Tibial nerve (tissue), 4 donors: ENCODE measurements around the gene TUBB4A. TPM values are rescaled to one million over a fixed set of nuclear protein-coding genes. Genes with fewer than 3 reads are reported as not detected.

Experiments used
- DNase-seq, 2 donors: peaks; one replicate each; pipeline ENCODE4 v3.0.0-alpha.2; 2019; ENCODE audit warnings: low spot score in 2 of 2
- H3K27ac ChIP-seq, 4 donors: fragments of 200-600 bp; sonication (generic) in 3 of 4; one replicate each; pipeline ENCODE4 v1.5.1; 2017 to 2019; ENCODE audit warnings: mild to moderate bottlenecking in 1 of 4
- H3K27me3 ChIP-seq, 2 donors: fragments of 200-600 bp; sonication (generic) in 1 of 2; one replicate each; pipeline versions ENCODE4 v1.5.1 to v1.6.0; 2017 to 2019
- H3K36me3 ChIP-seq, 3 donors: fragments of 200-600 bp; sonication (generic); one replicate each; pipeline ENCODE4 v1.5.1; 2018 to 2019
- H3K4me1 ChIP-seq, 4 donors: fragments of 200-600 bp; sonication (generic) in 3 of 4; one replicate each; pipeline ENCODE4 v1.5.1; 2017 to 2019
- H3K4me3 ChIP-seq, 4 donors: fragments of 200-600 bp; sonication (generic) in 3 of 4; one replicate each; pipeline ENCODE4 v1.5.1; 2017 to 2019; ENCODE audit warnings: mild to moderate bottlenecking in 1 of 4, moderate library complexity in 1 of 4
- H3K9me3 ChIP-seq, 4 donors: fragments of 200-600 bp; sonication (generic) in 3 of 4; one replicate each; pipeline ENCODE4 v1.5.1; 2017 to 2019
- EP300 ChIP-seq, 2 donors: sonication (generic); formaldehyde crosslinking; IDR thresholded peaks; one replicate each; pipeline ENCODE4 v1.6.1; 2017; ENCODE audit warnings: antibody characterized with exemption in 2 of 2, mild to moderate bottlenecking in 1 of 2
- POLR2A ChIP-seq, 2 donors: fragments of 450-650 bp; IDR thresholded peaks; one replicate each; pipeline ENCODE4 v1.6.1; 2017; ENCODE audit warnings: antibody characterized with exemption in 2 of 2, mild to moderate bottlenecking in 2 of 2, moderate library complexity in 2 of 2
- WGBS, 2 donors: methylation state at CpG; one replicate each; pipeline ENCODE4 v1.1.5; 2018; 5-methylcytosine and 5-hydroxymethylcytosine counted together
- total RNA-seq, 4 donors: library from RNA; depleted of rRNA; stranded (reverse); fragments of >200 nt; gene quantifications; one replicate each; pipeline ENCODE4 v1.1.0, GENCODE V29; 2016
- TF ChIP-seq, protein P1 (sequence below), 5 experiments: fragments of 200-600 bp in 3 of 5; fragments of 450-650 bp in 2 of 5; sonication (generic) in 3 of 5; IDR thresholded peaks; one replicate each; pipeline ENCODE4 v1.5.1; 2016 to 2019; ENCODE audit warnings: antibody characterized with exemption in 5 of 5, mild to moderate bottlenecking in 3 of 5, moderate library complexity in 2 of 5

The TUBB4A gene
- total RNA-seq, 4 donors from 2014 or later, result 10.8 to 31.0 (median 22.1) TPM

DNA sequence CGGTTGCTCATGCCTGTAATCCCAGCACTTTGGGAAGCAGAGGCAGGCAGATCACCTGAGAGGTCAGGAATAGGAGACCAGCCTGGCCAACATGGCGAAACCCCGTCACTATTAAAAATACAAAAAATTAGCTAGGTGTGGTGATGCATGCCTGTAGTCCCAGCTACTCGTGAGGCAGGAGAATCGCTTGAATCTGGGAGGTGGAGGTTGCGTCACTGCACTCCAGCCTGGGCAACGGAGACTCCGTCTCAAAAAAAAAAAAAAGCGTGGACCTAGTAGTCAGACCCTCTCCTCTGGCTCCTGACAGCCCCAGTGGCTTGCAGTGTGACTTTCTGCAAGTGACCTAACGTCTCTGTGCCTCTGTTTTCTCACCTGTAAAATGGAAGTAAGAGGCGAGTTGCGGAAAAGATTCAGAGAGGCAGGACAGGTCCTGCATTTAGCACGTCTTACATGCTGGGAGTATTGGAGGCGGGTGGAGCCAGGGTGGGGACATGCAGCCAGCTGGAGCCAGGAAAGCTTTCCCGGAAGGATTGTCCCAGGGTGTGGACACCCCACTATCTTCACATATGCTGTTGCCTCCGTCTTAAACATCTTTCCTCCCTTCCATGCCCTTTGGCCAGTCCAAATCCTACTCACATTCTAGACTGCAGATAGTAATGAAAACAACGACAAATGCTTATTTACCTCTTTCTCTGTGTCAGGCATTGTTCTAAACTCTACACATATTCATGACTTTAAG is 2.9 kb downstream of the TUBB4A start:
- TF ChIP-seq EP300 (IDR thresholded peaks at IDR 0.05), result no peak
- no peak for TF ChIP-seq POLR2A (IDR thresholded peaks at IDR 0.05)
- TF ChIP-seq, protein P1, sequence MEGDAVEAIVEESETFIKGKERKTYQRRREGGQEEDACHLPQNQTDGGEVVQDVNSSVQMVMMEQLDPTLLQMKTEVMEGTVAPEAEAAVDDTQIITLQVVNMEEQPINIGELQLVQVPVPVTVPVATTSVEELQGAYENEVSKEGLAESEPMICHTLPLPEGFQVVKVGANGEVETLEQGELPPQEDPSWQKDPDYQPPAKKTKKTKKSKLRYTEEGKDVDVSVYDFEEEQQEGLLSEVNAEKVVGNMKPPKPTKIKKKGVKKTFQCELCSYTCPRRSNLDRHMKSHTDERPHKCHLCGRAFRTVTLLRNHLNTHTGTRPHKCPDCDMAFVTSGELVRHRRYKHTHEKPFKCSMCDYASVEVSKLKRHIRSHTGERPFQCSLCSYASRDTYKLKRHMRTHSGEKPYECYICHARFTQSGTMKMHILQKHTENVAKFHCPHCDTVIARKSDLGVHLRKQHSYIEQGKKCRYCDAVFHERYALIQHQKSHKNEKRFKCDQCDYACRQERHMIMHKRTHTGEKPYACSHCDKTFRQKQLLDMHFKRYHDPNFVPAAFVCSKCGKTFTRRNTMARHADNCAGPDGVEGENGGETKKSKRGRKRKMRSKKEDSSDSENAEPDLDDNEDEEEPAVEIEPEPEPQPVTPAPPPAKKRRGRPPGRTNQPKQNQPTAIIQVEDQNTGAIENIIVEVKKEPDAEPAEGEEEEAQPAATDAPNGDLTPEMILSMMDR (IDR thresholded peaks at IDR 0.05), result no peak
- Histone ChIP-seq H3K27ac (no peak overlapping the region), H3K4me3 (no peak overlapping the region), H3K27me3 (peaks cover 0 to 30% of the 10 kb centered on the region in 2 donors), H3K4me1 (peaks cover 0 to 15% (median 11%) of the 10 kb centered on the region in 4 donors), H3K9me3 (no peaks in the 10 kb centered on the region), H3K36me3 (peaks cover 0 to 19% (median 0%) of the 10 kb centered on the region in 3 donors)
- no peak for DNase-seq
- WGBS, 2 donors, result 76 to 78% methylated on average over 17 of the region's 17 CpGs

DNA sequence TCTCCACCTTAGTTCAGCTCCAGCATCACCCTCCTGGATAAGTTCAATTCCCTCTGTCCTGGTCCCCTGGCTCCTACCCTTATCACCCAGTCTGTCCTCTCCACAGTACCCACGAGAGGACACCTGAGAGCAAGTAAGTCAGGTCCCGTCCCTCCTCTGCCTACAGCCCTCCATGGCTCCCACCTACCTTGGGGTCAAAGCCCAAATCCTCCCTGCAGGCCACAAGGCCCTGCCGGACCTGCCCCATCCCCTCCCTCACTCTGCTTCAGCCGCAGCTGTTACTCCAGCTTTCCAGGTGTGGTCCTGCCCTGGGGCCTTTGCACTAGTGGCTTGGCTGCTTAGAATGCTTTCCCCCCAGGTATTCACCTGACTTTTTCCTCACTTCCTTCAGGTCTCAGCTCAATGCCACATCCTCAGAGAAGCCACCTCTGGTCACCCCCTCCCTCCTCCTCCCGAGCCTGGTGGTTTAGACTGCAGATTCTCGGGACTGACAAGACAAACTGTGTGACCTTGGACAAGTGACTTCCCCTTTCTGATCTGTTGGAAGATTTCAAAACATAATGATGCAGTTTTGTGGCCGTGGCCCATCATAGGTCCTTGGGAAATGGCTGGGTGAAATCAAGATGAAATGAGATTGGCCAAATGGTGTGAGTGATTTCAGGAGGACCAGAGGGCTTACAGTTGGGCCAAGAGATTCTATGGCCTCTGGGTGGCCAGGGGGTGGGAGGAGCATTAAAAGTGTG is 3.6 kb downstream of the TUBB4A start:
- 77 to 81% methylated on average over 7 of the region's 7 CpGs for WGBS, 2 donors
- no peak for DNase-seq

DNA sequence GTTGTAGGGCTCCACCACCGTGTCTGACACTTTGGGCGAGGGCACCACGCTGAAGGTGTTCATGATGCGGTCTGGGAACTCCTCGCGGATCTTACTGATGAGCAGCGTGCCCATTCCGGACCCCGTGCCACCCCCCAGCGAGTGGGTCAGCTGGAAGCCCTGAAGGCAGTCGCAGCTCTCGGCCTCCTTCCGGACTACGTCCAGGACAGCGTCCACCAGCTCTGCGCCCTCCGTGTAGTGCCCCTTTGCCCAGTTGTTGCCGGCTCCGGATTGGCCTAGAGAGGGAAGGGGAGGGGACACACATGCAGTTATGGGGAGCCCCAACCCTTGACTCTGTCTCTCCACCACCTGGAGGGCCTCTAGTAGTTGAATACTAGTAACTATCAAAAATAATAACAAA is 6.2 kb downstream of the TUBB4A start:
- 90 to 97% methylated on average over 14 to 15 of the region's 19 CpGs for WGBS, 2 donors
- Histone ChIP-seq H3K9me3 (peaks cover 0 to 14% (median 0%) of the 10 kb centered on the region in 4 donors), H3K36me3 (peaks cover 0 to 22% (median 0%) of the 10 kb centered on the region in 3 donors), H3K27ac (no peak overlapping the region), H3K4me1 (no peaks in the 10 kb centered on the region), H3K27me3 (peaks cover 0 to 6% of the 10 kb centered on the region in 2 donors), H3K4me3 (no peak overlapping the region)
- DNase-seq, result no peak
- TF ChIP-seq, protein P1 (IDR thresholded peaks at IDR 0.05), result no peak
- TF ChIP-seq EP300 (IDR thresholded peaks at IDR 0.05), result no peak
- no peak for TF ChIP-seq POLR2A (IDR thresholded peaks at IDR 0.05)

More for the DNA sequence above, 3.6 kb downstream of the TUBB4A start:
- Histone ChIP-seq H3K27ac (no peak overlapping the region), H3K4me3 (no peak overlapping the region), H3K9me3 (no peaks in the 10 kb centered on the region), H3K36me3 (peaks cover 0 to 22% (median 0%) of the 10 kb centered on the region in 3 donors), H3K4me1 (peaks cover 0 to 15% (median 11%) of the 10 kb centered on the region in 4 donors), H3K27me3 (peaks cover 0 to 27% of the 10 kb centered on the region in 2 donors)
- TF ChIP-seq EP300 (IDR thresholded peaks at IDR 0.05), result no peak
- TF ChIP-seq, protein P1 (IDR thresholded peaks at IDR 0.05), result no peak

DNA sequence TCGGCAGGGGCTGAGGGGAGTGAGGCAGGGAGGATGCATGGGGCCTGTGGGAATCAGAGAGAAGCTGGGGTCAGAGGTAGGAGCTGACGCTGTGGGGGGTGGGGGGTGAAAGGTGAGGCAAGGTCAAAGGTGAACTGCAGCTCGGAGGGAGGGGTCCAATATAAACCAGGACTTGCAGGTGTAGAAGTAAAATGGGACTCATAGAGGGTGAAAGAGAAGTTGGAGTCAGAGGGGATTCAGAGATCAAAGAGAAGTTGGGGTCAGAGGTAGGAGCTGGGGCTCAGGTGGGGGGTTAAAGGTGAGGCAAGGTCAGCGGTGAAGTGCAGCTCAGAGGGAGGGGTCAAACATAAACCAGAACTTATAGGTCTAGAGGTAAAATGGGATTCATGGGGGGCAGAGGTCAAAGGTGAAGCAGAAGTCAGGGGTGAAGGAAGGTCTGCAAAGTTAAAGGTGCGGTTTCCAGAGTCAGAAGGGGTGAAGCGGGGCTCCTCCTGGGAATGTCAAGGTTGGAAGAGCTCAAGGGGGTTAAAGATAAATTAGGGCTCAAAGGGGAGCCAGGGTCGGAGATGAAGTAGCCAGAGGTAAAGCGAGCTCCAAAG is 7.6 kb downstream of the TUBB4A start:
- Histone ChIP-seq H3K27ac (no peak overlapping the region), H3K36me3 (peaks cover 0 to 22% (median 0%) of the 10 kb centered on the region in 3 donors), H3K27me3 (peaks cover 0 to 5% of the 10 kb centered on the region in 2 donors), H3K9me3 (peaks cover 0 to 15% (median 0%) of the 10 kb centered on the region in 4 donors), H3K4me3 (no peak overlapping the region), H3K4me1 (no peaks in the 10 kb centered on the region)
- 79 to 80% methylated on average over 8 of the region's 8 CpGs for WGBS, 2 donors
- DNase-seq, result no peak
- TF ChIP-seq, protein P1 (IDR thresholded peaks at IDR 0.05), result no peak
- TF ChIP-seq POLR2A (IDR thresholded peaks at IDR 0.05) (no peak), EP300 (IDR thresholded peaks at IDR 0.05) (no peak)
